GM19025 (cell line): ENCODE data around the gene CASP10.
"Not testable (repeated sequence)": the region's sequence is repeated elsewhere in the genome, so short reads cannot be mapped to it uniquely, and the experiment has no call there.

Experiments
- ATAC-seq: cut with Tn5 transposase; IDR thresholded peaks from one replicate; pipeline ENCODE4 v1.9.1; 2021; ENCODE audit warnings: mild to moderate bottlenecking, low read depth, moderate library complexity; ENCODE audit not compliant: unreplicated experiment

The CASP10 gene, protein sequence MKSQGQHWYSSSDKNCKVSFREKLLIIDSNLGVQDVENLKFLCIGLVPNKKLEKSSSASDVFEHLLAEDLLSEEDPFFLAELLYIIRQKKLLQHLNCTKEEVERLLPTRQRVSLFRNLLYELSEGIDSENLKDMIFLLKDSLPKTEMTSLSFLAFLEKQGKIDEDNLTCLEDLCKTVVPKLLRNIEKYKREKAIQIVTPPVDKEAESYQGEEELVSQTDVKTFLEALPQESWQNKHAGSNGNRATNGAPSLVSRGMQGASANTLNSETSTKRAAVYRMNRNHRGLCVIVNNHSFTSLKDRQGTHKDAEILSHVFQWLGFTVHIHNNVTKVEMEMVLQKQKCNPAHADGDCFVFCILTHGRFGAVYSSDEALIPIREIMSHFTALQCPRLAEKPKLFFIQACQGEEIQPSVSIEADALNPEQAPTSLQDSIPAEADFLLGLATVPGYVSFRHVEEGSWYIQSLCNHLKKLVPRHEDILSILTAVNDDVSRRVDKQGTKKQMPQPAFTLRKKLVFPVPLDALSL

DNA sequence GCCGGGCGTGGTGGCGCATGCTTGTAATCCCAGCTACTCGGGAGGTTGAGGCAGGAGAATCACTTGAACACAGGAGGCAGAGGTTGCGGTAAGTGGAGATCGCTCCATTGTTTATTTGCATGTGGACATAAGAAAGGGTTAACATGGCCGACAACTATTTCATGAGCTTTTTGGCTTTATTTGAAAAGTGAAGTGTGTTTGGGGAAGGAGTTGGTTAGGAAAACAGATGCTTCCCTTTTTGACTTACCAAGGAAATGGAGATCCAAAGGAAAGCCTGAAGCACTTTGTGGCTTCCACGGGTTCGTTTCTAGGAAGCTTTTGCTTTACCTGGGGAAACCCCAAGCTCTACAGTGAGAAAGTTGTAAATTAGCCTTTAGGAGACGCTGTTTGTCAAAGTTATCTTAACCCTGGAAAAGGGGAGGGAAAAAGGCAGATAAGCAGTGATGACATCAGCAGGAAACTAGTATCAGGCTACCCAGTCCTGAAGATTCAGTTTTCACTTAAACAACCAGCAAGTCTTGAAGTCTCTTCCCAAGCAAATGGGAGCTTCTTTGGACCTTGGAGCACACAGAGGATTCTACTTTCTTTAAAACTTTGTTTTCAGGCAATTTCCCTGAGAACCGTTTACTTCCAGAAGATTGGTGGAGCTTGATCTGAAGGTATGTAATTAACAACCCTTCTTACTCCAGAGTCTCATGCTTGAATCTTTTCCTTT is at the start of gene CASP10:
TSS of gene CASP10 (plus strand) at position 492 of the 715 bp plus-strand sequence. CDS start 2,637 bp downstream, outside the sequence.
- peak; percentile 64 for ATAC-seq

DNA sequence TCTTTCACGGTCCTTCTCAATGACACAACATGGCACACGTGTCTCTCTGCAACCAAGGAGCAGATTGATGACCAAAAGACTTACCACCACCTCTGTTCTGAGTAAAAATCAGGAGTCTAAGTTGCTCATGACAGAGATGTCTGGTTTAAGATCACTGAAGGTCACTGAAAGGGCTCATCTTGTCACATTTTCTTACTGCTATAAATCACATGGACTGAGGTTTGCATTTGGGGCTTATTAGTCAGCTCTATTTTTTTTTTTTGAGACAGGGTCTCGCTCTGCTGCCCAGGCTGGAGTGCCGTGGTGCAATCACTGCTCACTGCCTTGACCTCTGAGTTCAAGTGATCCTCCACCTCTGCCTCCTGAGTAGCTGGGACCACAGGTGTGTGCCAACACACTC is 47.6 kb upstream of the CASP10 start:
- no peak for ATAC-seq

DNA sequence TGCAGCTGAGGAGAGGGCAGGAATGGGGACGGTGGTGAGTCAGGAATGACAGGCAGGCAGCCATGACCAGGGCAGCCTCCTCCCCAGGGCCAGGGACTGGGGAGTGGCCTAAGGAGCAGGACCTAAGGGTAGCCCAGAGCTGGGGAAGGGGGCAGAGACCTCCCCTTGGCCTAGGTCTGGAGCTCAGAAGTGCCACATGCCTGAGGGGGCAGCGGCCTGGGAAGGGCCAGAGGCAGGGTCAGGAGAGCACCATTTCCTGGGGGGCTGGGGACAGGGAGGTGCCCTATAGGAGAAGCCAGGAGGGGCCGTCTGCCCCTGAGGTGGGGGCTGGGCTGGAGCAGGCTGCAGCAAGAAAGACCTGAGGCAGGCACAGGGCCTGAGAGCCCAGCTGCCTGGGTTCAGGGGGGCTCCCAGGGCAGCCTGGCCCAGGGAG is 46.0 kb upstream of the CASP10 start:
- ATAC-seq: no peak

DNA sequence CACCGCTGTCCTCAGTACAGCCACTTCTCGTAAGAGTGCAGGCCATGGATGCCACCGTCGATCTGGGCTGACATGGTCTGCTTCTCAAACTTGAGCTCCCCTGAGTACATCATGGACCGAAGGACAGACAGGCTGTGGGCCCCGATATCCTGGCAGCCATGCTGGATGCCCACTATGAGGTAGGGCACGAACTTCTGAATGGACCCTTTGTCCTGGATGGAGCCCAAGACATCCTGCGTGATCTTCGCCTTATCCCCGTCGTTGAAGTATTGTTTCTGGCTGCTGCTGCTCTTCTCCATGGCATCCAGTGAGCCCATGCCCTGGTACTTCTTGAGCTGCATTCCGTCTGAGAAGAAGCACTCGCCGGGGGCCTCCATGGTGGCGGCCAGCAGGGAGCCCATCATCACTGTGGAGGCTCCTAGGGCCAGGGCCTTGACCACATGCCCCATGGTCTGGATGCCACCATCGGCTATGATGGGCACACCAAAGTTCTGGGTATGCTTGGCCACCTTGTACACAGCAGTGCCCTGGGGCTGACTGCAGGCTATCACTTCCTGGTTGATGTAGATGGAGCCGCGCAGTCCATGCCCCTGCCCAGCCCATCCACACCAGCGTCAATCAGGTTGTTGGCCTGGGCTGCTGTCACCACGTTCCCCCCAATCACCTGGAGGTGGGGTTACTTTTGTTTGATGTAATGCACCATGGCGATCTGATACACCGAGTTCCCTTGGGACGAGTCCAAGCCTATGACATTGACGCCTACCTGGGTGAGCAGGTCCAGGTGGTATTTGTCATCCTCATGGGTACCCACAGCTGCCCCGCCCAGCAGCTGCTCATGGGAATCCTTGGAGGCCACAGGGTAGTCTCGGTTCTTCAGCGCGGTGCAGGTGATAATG is 45.2 kb upstream of the CASP10 start:
- ATAC-seq: no peak

DNA sequence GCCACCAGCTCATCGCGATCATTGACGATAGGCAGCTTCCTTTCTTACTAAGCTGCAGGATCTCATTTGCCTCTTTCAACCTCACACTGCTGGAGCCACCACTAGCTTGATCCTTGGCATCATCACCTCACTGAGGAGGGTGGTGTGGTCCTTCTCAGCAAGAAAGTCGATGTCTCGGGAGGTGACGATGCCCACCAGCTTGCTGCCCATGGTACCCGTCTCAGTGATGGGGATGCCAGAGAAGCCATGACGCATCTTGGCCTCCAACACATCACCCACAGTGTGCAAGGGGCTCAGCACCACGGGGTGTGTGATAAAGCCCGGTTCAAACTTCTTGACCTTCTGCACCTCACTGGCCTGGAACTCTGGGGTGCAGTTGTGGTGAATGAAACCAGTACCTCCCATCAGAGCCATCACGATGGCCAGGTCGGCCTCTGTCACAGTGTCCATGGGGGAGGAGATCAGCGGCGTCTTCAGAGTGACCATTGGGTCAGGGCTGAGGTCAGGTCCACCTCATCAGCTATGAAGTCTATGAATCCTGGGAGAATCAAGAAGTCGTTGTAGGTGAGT is 44.5 kb upstream of the CASP10 start:
- ATAC-seq: no peak

DNA sequence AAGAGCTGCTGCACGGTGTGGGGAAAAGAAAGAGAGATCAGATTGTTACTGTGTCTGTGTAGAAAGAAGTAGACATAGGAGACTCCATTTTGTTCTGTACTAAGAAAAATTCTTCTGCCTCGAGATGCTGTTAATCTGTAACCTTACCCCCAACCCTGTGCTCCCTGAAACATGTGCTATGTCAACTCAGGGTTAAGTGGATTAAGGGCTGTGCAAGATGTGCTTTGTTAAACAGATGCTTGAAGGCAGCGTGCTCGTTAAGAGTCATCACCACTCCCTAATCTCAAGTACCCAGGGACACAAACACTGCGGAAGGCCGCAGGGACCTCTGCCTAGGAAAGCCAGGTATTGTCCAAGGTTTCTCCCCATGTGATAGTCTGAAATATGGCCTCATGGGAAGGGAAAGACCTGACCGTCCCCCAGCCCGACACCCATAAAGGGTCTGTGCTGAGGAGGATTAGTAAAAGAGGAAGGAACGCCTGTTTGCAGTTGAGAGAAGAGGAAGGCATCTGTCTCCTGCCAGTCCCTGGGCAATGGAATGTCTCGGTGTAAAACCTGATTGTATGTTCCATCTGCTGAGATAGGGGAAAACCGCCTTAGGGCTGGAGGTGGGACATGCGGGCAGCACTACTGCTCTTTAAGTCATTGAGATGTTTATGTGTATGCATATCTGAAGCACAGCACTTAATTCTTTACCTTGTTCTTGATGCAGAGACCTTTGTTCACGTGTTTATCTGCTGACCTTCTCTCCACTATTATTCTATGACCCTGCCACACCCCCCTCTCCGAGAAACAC is 43.8 kb upstream of the CASP10 start:
- ATAC-seq: not testable (repeated sequence)

DNA sequence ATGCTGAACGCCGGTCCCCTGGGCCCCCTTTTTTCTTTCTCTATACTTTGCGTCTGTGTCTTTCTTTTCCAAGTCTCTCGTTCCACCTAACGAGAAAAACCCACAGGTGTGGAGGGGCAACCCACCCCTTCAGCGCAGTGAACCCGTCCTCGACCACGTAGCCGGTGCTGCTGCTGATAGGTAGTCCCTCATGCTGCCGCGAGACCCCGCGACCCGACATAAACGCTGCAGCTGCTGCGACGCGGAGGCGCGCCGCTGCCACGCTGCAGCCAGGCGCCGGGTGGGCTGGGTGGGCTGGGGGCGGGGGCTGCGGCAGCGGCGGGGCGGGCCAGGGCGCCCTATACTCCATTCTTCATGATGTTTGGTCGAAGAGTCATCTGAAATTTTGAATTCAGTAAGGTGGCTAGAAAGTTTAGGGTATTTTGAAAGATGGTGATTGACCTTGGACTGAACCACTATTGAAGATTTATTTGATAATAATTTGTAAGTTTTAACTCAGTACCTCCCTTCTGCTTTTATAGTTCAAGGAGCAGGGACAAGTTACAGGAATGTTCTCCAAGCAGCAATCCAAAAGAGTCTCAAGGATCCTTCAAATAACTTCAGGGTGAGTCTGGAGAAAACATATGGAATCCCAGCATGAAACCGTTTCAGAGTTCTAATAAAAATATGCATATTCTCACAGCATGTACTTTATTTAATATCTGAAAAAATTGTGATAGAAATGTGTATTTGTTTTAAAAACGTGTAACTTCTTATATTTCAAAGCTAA is 42.9 kb upstream of the CASP10 start:
- ATAC-seq: no peak

DNA sequence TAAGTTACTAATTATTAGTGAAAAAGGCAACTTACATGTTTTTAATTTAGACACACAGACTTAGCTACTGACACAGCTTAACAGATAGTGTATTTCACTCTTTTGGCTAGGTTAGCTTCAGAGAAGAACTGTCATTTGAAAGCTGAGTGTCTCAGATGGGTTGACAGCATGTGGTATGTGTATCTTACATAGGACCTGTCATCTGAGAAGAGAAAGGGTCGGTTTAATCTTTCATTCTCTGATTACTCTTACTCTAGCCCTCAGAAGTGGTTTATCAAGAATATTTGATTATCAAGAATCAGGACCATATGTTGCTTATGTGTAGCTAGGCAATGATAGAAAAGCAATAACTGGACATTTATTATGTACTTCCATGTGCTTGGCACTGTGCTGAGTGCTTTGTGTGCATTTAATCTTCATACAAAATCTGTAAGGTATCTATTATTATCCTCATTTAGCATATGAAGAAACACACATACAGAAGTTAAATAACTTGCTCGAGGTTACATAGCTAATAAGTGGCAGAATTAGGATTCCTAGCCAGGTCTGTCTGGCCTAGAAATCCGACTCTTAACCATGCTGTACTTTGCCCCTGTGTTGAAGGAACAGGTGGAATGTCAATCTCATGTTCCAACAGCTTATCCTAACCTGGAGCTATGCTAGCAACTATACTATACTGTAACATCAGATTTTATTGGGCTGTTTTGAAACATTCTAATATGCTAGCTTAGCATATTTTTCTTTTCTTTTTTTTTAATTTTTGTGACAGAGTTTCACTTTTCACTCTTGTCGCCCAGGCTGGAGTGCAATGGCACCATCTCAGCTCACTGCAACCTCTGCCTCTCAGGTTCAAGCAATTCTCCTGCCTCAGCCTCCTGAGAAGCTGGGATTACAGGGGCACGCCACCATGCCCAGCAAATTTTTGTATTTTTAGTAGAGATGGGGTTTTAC is 38.6 kb upstream of the CASP10 start:
- no peak for ATAC-seq

DNA sequence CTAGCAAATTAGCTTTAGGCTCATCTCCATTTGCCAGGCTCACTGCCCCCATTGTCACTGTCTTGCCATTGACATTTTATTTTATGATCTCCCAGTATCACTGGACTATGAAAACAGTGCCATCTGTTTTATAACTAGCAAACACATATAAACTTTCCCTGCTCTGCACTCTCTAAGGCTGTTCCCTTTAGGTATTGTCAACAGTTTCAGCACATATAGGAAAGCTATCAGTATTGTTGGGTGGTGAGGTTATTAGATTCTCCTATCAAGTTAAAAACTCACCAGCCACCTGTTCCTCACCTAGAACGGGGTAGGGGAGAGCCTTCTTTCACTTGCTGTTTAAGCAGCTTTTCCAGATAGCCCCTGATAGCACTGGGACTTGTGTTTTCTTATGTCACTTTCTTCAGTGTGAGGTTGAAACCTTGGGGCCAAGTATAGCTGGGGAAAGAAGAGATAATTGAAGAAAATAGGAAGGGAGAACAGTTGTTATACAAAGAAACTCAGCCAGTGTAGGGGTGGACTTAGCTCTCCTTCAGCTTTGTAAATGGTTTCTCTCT is 34.4 kb upstream of the CASP10 start:
- no peak for ATAC-seq

DNA sequence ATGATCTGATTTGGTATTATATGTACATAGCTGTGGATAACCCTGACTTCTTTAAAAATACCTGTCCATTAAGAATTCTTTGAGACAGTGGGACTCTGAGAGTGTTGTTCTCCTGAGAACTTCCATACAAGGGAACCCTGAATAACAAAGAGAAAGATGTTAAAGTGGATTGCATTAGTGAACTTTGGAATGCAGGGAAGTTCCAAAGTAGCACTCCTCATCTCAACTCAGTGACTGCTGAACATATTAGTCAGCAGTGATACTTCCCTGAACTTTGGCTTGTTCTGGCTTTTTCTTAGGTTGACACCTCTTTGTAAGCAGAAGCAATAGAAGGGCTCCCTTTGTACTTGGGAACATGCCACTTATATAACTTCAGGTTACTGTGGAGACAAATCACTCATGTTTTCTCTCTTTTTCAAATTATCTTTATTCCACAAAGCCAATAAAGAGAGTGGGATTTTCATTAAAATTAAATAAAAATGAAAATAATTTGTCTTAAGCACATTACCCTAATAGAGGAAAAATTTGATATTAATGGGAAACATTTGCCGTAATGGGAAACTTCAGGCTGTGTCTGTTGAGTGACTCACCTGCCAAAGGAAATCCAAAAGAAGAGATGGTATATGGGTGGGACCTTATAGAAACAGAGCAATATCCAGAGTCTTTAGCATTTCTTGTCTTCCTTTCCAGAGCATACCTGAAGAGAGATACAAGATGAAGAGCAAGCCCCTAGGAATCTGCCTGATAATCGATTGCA is 33.7 kb upstream of the CASP10 start:
- ATAC-seq: no peak

DNA sequence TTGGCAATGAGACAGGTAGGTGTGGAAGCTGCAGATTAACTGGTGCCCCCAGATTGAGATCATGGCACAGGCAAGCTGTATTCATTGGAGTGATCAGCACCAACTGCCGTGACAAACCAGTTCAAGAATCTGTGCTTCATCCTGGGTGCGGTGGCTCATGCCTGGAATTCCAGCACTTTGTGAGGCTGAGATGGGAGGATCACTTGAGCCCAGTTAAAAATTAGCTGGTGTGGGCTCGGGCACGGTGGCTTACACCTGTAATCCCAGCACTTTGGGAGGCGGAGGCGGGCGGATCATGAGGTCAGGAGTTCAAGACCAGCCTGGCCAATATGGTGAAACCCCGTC is 33.1 kb upstream of the CASP10 start:
- ATAC-seq: not testable (repeated sequence)

DNA sequence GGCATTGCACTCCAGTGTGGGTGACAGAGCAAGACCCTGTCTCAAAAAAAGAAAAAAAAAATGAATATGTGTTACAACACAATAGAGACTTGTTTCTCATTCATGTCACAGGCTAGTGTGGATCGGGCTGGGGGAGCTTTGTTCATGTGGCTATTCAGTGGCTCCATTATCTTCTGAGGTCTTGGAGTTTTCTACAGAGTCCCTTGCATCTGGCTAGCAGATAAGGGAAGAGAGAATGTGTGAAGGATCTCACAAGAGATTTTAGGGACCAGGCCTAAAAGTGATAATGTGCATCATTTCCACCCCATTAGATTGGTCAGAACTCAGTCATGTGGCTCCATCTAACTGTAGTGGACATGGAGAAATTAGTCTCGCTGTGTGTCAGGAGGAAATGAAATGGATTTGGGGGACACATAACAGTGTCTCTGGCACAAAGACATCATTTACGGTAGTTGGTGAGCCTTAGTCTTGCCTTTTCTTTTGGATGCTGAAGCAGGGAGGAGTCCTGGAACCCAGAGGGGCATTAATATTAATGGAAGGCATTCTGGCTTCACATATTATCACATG is 32.4 kb upstream of the CASP10 start:
- ATAC-seq: no peak

DNA sequence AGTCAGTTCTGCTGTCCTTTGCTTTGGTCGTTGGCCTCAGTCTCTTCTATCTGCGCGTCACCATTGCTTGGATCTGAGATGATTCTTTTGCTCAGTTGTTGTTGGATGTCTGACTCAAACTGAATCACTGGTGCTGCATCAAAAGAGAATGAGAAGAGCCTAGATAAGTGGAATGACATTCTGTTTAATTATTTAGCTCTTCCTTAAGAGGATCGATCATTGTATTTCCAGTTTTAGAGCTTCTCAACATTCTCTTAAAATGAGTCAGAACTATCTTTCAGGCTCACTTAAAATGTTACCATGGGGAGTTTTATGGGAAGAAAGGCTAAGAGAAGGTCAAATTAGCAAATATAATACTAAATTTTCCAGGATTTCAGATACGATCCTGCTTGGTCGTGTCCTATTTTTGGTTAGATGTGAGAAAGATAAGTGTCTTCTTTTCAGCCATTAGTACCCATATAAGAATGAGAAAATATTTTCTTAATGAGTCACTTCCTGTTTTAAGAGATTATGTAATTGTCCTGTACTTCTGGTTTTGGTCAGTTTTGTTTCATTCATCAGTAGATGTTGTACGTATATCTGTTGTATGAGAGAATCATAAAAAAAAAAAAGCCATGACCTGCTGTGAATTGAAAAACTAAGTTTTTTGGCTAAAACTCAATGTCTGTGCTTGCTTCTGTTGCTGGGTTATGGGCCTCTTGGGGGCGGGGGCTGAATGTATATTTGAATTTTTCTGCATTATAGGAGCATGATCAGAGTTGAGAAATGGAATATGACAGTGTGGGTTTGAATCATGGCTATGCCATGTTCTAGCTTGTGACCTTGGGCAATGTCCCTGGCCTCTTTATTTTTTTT is 31.6 kb upstream of the CASP10 start:
- ATAC-seq: peak; percentile 61

DNA sequence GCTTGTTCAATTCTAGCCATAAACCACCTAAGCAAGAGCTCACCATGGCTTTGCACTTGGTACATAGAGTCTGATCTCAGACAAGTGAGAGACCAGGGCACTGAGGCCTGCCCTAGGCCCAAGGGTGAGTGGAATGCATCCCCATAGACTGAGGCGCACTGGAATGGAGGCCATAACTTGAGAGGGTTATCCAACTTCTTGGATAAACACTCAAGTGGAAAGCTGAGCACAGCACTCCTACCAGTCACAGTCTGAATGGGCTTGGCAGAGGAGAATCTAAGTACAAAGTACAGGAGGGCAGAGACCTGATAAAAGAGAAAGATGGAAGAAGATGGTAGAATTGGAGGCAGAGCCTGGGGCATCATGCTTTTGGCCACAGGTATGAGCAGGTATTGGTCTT is 30.4 kb upstream of the CASP10 start:
- no peak for ATAC-seq

DNA sequence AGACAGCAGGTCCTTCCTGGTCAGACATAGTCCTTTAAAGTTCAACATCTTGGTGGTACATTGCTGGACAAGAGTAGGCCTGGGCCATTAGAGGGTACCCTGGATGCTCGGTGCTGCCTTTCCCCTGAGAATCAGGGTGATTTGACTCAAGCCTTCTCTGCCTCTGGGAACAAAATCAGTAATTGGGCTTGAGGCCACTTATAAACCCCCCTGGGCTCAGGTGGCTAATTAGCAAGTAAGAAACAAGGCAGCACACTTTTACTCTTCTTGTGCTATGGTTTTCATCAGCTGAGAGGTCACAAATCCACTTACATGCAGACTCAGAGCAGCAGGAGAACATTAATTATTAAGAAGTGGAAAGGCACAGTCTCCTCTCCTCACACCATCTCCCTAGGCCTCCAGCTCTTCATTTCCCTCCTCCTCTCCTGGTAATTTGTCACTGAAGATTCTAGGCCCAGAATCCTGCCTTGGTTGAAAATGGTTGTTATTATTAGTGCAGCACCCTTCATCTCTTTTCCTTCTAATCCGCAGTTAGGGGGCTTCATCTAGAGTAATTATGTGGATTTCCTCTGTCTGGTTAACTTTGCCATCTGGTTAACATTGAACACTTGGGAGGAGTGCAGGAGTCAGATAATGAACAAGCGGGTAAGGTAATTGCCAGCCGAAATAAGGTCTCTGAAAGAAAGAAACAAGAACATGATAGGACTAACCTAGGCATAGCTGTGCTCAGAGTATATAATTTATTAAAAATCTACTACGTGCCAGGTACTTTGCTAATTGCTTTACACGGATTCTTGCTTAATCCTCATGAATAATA is 29.7 kb upstream of the CASP10 start:
- no peak for ATAC-seq
